GM10248 (cell line): ENCODE measurements around the gene ERG.

Experiments used
- CTCF ChIA-PET: fragments of 300-600 bp; sonication (Branson Sonifier 250); formaldehyde crosslinking; extraction: SDS; loops from one replicate; lab custom pipeline; 2021; ENCODE audit warnings: antibody characterized with exemption; lab: Yijun Ruan, JAX
- POLR2A ChIA-PET: fragments of 350-650 bp; sonication (Branson Sonifier 250); formaldehyde crosslinking; extraction: SDS; loops from one replicate; lab custom pipeline; 2020; ENCODE audit warnings: antibody characterized with exemption; lab: Yijun Ruan, JAX
- DNase-seq: peaks from one replicate; pipeline ENCODE4 v3.0.0; 2012; ENCODE audit errors: extremely low spot score
- TF ChIP-seq, protein P1 (sequence below): IDR thresholded peaks from 2 replicates; pipeline ENCODE4 v1.5.1; 2012; ENCODE audit warnings: mild to moderate bottlenecking, low read depth; ENCODE audit errors: extremely low read depth, missing control alignments, control extremely low read depth

ERG gene

GRCh38 chr21:38413958-38414548 lies 84.2 kb downstream of the ERG start:
- CTCF ChIA-PET, result no interaction called here
- no peak for DNase-seq
- TF ChIP-seq, protein P1, sequence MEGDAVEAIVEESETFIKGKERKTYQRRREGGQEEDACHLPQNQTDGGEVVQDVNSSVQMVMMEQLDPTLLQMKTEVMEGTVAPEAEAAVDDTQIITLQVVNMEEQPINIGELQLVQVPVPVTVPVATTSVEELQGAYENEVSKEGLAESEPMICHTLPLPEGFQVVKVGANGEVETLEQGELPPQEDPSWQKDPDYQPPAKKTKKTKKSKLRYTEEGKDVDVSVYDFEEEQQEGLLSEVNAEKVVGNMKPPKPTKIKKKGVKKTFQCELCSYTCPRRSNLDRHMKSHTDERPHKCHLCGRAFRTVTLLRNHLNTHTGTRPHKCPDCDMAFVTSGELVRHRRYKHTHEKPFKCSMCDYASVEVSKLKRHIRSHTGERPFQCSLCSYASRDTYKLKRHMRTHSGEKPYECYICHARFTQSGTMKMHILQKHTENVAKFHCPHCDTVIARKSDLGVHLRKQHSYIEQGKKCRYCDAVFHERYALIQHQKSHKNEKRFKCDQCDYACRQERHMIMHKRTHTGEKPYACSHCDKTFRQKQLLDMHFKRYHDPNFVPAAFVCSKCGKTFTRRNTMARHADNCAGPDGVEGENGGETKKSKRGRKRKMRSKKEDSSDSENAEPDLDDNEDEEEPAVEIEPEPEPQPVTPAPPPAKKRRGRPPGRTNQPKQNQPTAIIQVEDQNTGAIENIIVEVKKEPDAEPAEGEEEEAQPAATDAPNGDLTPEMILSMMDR, result no peak

DNA sequence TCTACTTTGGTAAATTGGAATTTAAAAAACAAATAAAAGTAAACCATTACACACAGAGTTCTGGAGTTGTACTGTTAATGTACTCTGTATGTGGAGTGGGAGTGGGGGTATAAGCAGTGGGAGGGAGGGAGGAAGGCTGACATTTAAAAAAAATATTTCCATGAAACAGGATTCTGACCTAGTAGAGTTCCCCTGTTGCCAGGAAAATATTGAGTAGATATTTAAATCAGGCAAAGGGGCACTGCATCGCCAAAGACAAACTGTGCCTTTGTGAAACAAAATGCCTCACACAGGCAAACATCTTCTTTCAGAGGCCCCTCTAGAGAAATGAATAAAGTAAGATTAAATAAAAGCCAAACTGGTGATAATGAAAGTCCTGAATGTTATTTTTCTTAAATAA lies 87.8 kb downstream of the ERG start:
- CTCF ChIA-PET, result no interaction called here
- POLR2A ChIA-PET, result no interaction called here
- TF ChIP-seq, protein P1, result no peak
- DNase-seq, result no peak

More at GRCh38 chr21:38413958-38414548, 84.2 kb downstream of the ERG start:
- POLR2A ChIA-PET, result no interaction called here

- TF ChIP-seq, protein P1, result no peak
- ChIA-PET POLR2A (no interaction called here), CTCF (no interaction called here)
- DNase-seq, result no peak
These were observed 88.4 kb downstream of the ERG start for GRCh38 chr21:38409907-38410306.

- DNase-seq, result no peak
- ChIA-PET CTCF (interaction anchor here (2.1 kb wide), 1 partner anchor 13 kb away, joined by 6 read pairs; no protein-coding TSS in a partner anchor), POLR2A (no interaction called here)
- TF ChIP-seq, protein P1, result no peak
These were observed 94.1 kb downstream of the ERG start for GRCh38 chr21:38404177-38404576.

GRCh38 chr21:38402795-38403194 lies 95.5 kb downstream of the ERG start:
- TF ChIP-seq, protein P1, result no peak
- ChIA-PET CTCF (interaction anchor here (1.4 kb wide), 1 partner anchor 18 kb away, joined by 3 read pairs; no protein-coding TSS in a partner anchor), POLR2A (no interaction called here)
- no peak for DNase-seq

DNA sequence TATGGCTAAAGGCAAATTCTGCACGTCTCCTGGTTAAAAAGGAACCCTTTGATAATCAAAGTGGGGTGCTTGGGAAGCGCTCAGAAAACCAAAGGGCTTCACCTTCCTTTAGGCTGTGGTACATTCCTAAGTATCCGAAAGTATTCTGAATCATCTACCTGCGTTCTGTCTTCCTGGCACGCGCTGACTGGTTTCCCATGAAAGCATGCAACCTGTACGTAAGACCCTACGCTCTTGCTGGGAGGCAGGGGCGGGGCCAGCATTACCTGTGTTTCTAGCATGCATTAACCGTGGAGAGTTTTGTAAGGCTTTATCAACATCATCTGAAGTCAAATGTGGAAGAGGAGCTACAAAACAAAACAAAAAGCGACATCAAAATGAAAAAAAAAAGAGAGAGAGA lies 96.0 kb downstream of the ERG start:
- ChIA-PET POLR2A (no interaction called here), CTCF (interaction anchor here (1.4 kb wide), 1 partner anchor 17 kb away, joined by 3 read pairs; no protein-coding TSS in a partner anchor)
- no peak for DNase-seq
- TF ChIP-seq, protein P1, result no peak
